HG03575 (cell line): ENCODE measurements around the gene CADPS.

Experiments
- ATAC-seq: cut with Tn5 transposase; IDR thresholded peaks from one replicate; pipeline ENCODE4 v1.9.1; 2021; ENCODE audit not compliant: unreplicated experiment, insufficient number of reproducible peaks, low FRiP score; ENCODE audit errors: extremely low read depth

The CADPS gene

GRCh38 chr3:62768896-62769295 lies 106.3 kb downstream of the CADPS start:
- no peak for ATAC-seq

DNA sequence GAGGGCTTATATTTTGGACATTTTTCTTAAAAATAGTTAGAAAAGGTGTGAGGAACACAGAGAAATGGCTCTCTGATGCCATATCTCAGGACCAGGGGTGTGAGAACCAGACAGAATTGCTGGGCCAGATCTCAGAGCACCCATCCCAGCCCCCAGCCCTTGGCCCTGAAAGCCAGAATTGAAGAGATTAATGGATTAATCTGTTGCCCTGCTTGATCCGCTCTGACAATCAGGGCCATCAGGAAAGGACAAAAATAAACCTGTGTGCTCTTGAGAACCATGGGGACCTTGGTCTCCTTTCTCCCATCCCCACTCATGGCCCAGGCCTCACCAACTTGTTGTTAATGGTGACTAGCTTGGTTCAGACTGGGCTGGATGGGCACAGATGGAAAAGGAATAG lies 113.5 kb downstream of the CADPS start:
- no peak for ATAC-seq

- no peak for ATAC-seq
Observed at GRCh38 chr3:62761311-62761710, 113.9 kb downstream of the CADPS start.

DNA sequence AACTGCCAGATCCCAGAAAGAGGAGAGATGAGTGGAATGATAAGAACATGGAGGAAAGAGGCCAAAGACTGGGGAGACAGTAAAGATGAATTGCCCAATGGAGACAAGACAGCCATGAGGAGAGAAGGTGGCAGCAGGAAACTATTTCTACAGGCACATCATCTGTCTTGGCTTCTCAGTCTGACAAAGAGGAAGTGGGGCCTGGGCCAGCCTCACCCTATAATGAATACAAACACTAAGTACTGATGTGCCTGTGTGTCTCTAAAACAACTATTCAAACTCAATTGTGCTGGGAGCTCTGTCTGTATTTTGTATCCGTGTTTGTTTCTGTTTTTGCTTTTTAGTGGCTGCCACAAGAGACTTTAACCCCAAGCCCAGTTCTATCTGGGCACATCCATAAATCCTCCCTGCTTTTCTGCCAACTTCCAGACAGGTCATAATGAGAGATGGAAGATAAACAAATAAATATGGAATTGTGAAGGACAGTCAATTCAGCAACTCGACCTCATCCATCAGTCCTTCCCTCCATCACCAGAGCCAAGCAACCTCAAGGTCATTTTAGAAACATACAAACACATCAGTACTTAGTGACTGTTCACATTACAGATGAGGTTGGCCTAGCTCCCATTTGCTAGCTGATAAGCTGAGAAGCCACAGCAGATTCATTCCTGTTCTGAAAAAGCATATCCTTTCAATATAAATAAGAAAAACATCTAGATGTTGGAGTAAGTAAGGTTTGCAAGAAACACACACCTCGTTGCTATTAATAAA lies 116.7 kb downstream of the CADPS start:
- ATAC-seq, result no peak

GRCh38 chr3:62757045-62757444 lies 118.2 kb downstream of the CADPS start:
- ATAC-seq, result no peak

GRCh38 chr3:62755285-62755684 lies 119.9 kb downstream of the CADPS start:
- ATAC-seq, result no peak

DNA sequence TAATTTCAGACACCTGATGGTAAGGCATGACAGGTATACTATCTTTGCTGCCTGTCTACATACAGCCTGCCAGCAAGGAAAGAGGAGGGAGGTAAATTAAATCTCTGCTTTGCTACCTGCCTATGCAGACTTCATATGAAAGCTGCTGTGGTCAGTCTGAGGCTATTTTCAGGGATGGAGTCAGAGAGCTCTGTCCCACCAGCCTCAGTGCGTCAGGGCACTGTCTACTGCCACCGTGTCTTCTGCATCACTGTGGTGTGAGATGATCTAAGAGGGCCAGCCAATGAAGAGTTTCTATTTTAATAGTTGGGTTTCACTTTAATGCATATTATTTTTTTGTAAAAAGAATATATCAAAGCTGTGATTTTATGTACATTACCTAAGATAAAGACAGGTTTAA lies 125.6 kb downstream of the CADPS start:
- ATAC-seq, result no peak

- no peak for ATAC-seq
Observed at GRCh38 chr3:62749130-62749529, 126.1 kb downstream of the CADPS start.

GRCh38 chr3:62737449-62737848 lies 137.8 kb downstream of the CADPS start:
- ATAC-seq, result no peak

- no peak for ATAC-seq
Observed at GRCh38 chr3:62735510-62735909, 139.7 kb downstream of the CADPS start.

GRCh38 chr3:62732183-62732904 lies 142.9 kb downstream of the CADPS start:
- ATAC-seq, result no peak

- no peak for ATAC-seq
Observed at GRCh38 chr3:62727981-62728380, 147.2 kb downstream of the CADPS start.

GRCh38 chr3:62727536-62727935 lies 147.7 kb downstream of the CADPS start:
- no peak for ATAC-seq

DNA sequence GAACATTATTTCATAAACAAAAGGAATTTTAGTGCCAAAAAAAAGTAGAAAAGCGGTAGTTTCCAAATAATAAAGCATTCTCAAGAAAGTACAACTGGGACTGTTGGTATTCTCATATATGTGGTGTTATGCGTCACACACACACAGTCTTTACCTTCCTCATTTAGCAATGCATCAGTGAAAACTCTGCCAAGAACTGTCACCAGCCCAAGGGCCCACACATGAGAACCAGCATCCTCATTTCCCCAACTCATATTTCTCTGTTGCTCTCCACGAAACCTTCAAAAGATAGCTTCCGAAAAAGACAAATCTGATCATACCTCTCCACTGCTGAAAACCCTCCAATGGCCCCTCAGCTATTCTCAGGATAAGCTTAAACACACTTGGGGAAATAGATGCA lies 150.7 kb downstream of the CADPS start:
- no peak for ATAC-seq

- ATAC-seq, result no peak
Observed at GRCh38 chr3:62723914-62724217, 151.3 kb downstream of the CADPS start.

DNA sequence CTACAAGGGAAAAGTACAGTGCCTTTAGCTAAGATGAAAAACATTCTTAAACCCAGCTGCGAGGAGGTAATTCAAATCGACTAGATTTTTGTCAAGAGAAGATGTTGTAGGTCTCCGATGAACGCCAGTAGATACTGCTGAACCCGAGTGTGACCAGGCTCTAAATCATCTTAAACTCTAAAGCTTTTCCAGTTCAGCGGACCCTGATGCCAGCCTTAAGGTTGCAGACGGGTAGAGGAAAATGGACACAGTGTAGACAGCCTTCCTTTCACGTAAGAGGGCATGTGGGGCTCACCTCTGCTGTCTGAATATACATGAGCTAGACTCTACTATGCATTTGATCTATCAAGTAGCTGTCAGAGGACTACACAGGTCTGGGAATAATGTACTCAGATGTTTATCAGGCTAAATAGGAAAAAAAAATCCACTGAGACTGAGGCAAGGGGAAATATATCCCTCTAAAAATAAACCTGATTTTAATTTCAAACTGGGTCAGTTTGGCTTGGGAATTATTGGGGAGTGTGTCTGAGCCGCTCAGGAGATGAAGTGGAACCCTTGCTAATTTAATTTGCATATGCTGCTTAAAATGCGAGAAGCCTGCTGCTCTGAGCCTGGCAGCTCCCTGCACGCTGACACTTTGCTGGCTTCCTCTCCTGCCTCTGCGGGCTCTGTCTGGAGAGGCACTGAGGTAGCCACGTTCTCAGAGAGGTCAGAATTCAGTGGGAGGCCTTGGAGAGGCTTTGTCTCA lies 151.9 kb downstream of the CADPS start:
- no peak for ATAC-seq

DNA sequence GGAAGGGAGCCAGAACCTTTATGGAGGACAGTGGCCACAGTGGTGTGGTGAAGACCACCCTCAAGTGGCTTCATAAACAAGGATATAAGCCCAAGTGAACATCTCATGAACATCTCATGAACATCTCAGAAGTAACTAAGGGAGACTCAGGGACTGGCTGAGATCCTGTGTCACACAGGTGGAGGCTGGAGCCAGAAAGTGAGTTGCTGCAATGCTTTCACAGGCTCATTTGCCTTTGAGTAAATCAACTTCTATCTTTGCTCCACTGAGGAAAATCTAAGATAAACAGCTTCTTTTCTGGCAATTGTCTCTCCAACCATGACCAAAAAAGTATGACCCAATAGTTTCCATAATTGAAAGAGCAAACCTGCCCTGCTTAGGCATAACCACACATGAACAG lies 152.9 kb downstream of the CADPS start:
- no peak for ATAC-seq

- ATAC-seq, result no peak
Observed at GRCh38 chr3:62718515-62719320, 156.5 kb downstream of the CADPS start.

GRCh38 chr3:62718011-62718410 lies 157.2 kb downstream of the CADPS start:
- no peak for ATAC-seq
